Upper lobe of left lung (tissue), 6 donors: ENCODE measurements around the gene OOSP1. TPM values are rescaled to one million over a fixed set of nuclear protein-coding genes. Genes with fewer than 3 reads are reported as not detected.

Experiments
- ATAC-seq, 2 donors: fragments of 200-7000 bp; cut with Tn5 transposase; one replicate each; pipeline ENCODE4 v1.9.1; 2022; ENCODE audit warnings: mild to moderate bottlenecking in 2 of 2, moderate library complexity in 2 of 2; ENCODE audit not compliant: low FRiP score in 2 of 2
- DNase-seq, 2 donors: peaks; one replicate each; pipeline ENCODE4 v3.0.0-alpha.2; 2019 to 2020
- H3K27ac ChIP-seq, 4 donors: fragments of 200-600 bp; sonication (generic); one replicate each; pipeline ENCODE4 v1.5.1; 2016 to 2019
- H3K27me3 ChIP-seq, 4 donors: fragments of 200-600 bp; sonication (generic); one replicate each; pipeline ENCODE4 v1.5.1; 2017 to 2019
- H3K36me3 ChIP-seq, 4 donors: fragments of 200-600 bp; sonication (generic); one replicate each; pipeline ENCODE4 v1.5.1; 2016 to 2019
- H3K4me1 ChIP-seq, 4 donors: fragments of 200-600 bp; sonication (generic); one replicate each; pipeline ENCODE4 v1.5.1; 2018 to 2019
- H3K4me3 ChIP-seq, 4 donors: fragments of 200-600 bp; sonication (generic); one replicate each; pipeline ENCODE4 v1.5.1; 2017 to 2019; ENCODE audit warnings: mild to moderate bottlenecking in 2 of 4, moderate library complexity in 1 of 4
- H3K9me3 ChIP-seq, 4 donors: fragments of 200-600 bp; sonication (generic); one replicate each; pipeline ENCODE4 v1.5.1; 2018 to 2019
- CTCF ChIP-seq, 6 experiments: fragments of 450-650 bp in 4 of 6; fragments of 200-600 bp in 2 of 6; sonication (generic) in 2 of 6; IDR thresholded peaks; one replicate each; pipeline ENCODE4 v1.5.1; 2016 to 2019; ENCODE audit warnings: antibody characterized with exemption in 6 of 6
- EP300 ChIP-seq, 4 donors: sonication (generic); formaldehyde crosslinking; IDR thresholded peaks; one replicate each; pipeline ENCODE4 v1.5.1; 2017; ENCODE audit warnings: antibody characterized with exemption in 4 of 4, control low read depth in 2 of 4
- POLR2A ChIP-seq, 4 donors: fragments of 450-650 bp; IDR thresholded peaks; one replicate each; pipeline ENCODE4 v1.5.1; 2016 to 2017; ENCODE audit warnings: antibody characterized with exemption in 4 of 4, mild to moderate bottlenecking in 2 of 4
- POLR2AphosphoS5 ChIP-seq, 2 donors: sonication (generic); formaldehyde crosslinking; IDR thresholded peaks; one replicate each; pipeline ENCODE4 v1.5.1; 2017; ENCODE audit warnings: antibody characterized with exemption in 2 of 2
- WGBS, 2 donors: methylation state at CpG; one replicate each; pipeline ENCODE4 v1.1.5; 2017 to 2018; 5-methylcytosine and 5-hydroxymethylcytosine counted together
- total RNA-seq, 6 donors: library from RNA; depleted of rRNA in 4 of 6; stranded (reverse); fragments of >200 nt in 4 of 6; gene quantifications; one replicate each; pipeline versions ENCODE4 v1.1.0 to v1.2.1, GENCODE V29; 2016 to 2021
- donor health status: DM: no; HTN: no; CAD: no; lungs with moderate emphysema.
- donor health status: DM: no; HTN: yes; CAD: no; lungs with severe emphysema.

Gene OOSP1
- total RNA-seq, result under 1 TPM in 1 of 6 donors, not detected in 5; 0.91 TPM

GRCh38 chr11:59938132-59938531 lies at the start of gene OOSP1:
TSS of gene OOSP1 (plus strand) at chr11:59938432. CDS start at chr11:59938455, 23 bp downstream.
- WGBS, 2 donors, result 41 to 57% methylated on average over 2 of the region's 2 CpGs
- DNase-seq (no peak), ATAC-seq (no peak)
- Histone ChIP-seq H3K4me3 (no peak within 1 kb of the TSS), H3K27me3 (no peaks in the 10 kb centered on the region), H3K36me3 (no peaks in the 10 kb centered on the region), H3K9me3 (no peaks in the 10 kb centered on the region), H3K27ac (no peak within 1 kb of the TSS), H3K4me1 (no peaks in the 10 kb centered on the region)
- TF ChIP-seq POLR2A (IDR thresholded peaks at IDR 0.05) (no peak), CTCF (IDR thresholded peaks at IDR 0.05) (no peak), POLR2AphosphoS5 (IDR thresholded peaks at IDR 0.05) (no peak), EP300 (IDR thresholded peaks at IDR 0.05) (no peak)

GRCh38 chr11:59891781-59892181 lies 46.5 kb upstream of the OOSP1 start:
- ATAC-seq (no peak), DNase-seq (no peak)
- H3K4me1 ChIP-seq, result no peaks in the 10 kb centered on the region
- WGBS, 2 donors, result 26 to 57% methylated on average over 4 of the region's 4 CpGs
- TF ChIP-seq CTCF (IDR thresholded peaks at IDR 0.05) (no peak), POLR2A (IDR thresholded peaks at IDR 0.05) (no peak), POLR2AphosphoS5 (IDR thresholded peaks at IDR 0.05) (no peak), EP300 (IDR thresholded peaks at IDR 0.05) (no peak)
- no peaks in the 10 kb centered on the region for H3K36me3 ChIP-seq
- no peak overlapping the region for H3K4me3 ChIP-seq
- H3K27me3 ChIP-seq, result no peaks in the 10 kb centered on the region
- H3K9me3 ChIP-seq, result peaks cover 3 to 31% (median 11%) of the 10 kb centered on the region in 4 donors
- no peak overlapping the region for H3K27ac ChIP-seq

GRCh38 chr11:59894616-59895015 lies 43.6 kb upstream of the OOSP1 start:
- 81 to 91% methylated on average over 1 of the region's 1 CpG for WGBS, 2 donors

GRCh38 chr11:59898046-59898445 lies 40.2 kb upstream of the OOSP1 start:
- H3K4me3 ChIP-seq, result no peak overlapping the region
- ATAC-seq (no peak), DNase-seq (peak in 1 of 2 donors; percentile 77)
- TF ChIP-seq EP300 (IDR thresholded peaks at IDR 0.05), result no peak
- TF ChIP-seq CTCF (IDR thresholded peaks at IDR 0.05), result no peak
- no peak for TF ChIP-seq POLR2AphosphoS5 (IDR thresholded peaks at IDR 0.05)
- TF ChIP-seq POLR2A (IDR thresholded peaks at IDR 0.05), result no peak
- no peaks in the 10 kb centered on the region for H3K27me3 ChIP-seq
- no peak overlapping the region for H3K27ac ChIP-seq
- H3K36me3 ChIP-seq, result no peaks in the 10 kb centered on the region
- H3K4me1 ChIP-seq, result no peaks in the 10 kb centered on the region
- peaks cover 0 to 4% (median 2%) of the 10 kb centered on the region in 4 donors for H3K9me3 ChIP-seq
- WGBS, 2 donors, result 95 to 97% methylated on average over 31 of the region's 31 CpGs

More at GRCh38 chr11:59894616-59895015, 43.6 kb upstream of the OOSP1 start:
- Histone ChIP-seq H3K4me1 (no peaks in the 10 kb centered on the region), H3K9me3 (peaks cover 2 to 10% (median 7%) of the 10 kb centered on the region in 4 donors), H3K27ac (no peak overlapping the region), H3K27me3 (no peaks in the 10 kb centered on the region), H3K36me3 (no peaks in the 10 kb centered on the region), H3K4me3 (no peak overlapping the region)
- no peak for TF ChIP-seq EP300 (IDR thresholded peaks at IDR 0.05)
- no peak for TF ChIP-seq POLR2AphosphoS5 (IDR thresholded peaks at IDR 0.05)
- TF ChIP-seq POLR2A (IDR thresholded peaks at IDR 0.05), result no peak
- TF ChIP-seq CTCF (IDR thresholded peaks at IDR 0.05), result no peak
- ATAC-seq (no peak), DNase-seq (no peak)

GRCh38 chr11:59898650-59899049 lies 39.6 kb upstream of the OOSP1 start:
- WGBS, 2 donors, result 82 to 91% methylated on average over 7 of the region's 7 CpGs
- TF ChIP-seq POLR2A (IDR thresholded peaks at IDR 0.05) (no peak), EP300 (IDR thresholded peaks at IDR 0.05) (no peak)
- no peak for ATAC-seq

More at GRCh38 chr11:59898650-59899049, 39.6 kb upstream of the OOSP1 start:
- Histone ChIP-seq H3K27ac (no peak overlapping the region), H3K9me3 (peaks cover 0 to 4% (median 2%) of the 10 kb centered on the region in 4 donors), H3K36me3 (no peaks in the 10 kb centered on the region), H3K4me1 (no peaks in the 10 kb centered on the region), H3K27me3 (no peaks in the 10 kb centered on the region), H3K4me3 (no peak overlapping the region)
- DNase-seq, result no peak
